ENCODE data around the gene CBFA2T3.

Gene CBFA2T3

GRCh38 chr16:88881675-88882357 is 95.2 kb downstream of the CBFA2T3 start:
- Histone ChIP-seq H3K9me3 (ENCODE audit: control insufficient read depth, insufficient read depth, low read depth, low read length) (no peaks in the 10 kb centered on the region), H3K4me1 (ENCODE audit: control insufficient read depth, insufficient read depth, low read length) (no peaks in the 10 kb centered on the region), H3K27ac (ENCODE audit: extremely low read depth, low read depth, low read length) (no peak overlapping the region), H3K36me3 (ENCODE audit: control insufficient read depth in 2 of 2, insufficient read depth in 1 of 2, low read length in 2 of 2) (no peaks in the 10 kb centered on the region), H3K4me3 (ENCODE audit: low read depth, low read length) (no peak overlapping the region)
- POLR2A ChIA-PET: no interaction called here
- 0 out of 2 replicates have a peak, but pooled peaks have one; percentile 59 for TF ChIP-seq ZNF2 (tag by site-specific recombination; IDR thresholded peaks at IDR 0.05)
- TF ChIP-seq SCRT2 (tag by site-specific recombination; IDR thresholded peaks at IDR 0.05): no peak
- no peak for TF ChIP-seq RBAK (tag by site-specific recombination; IDR thresholded peaks at IDR 0.05)
- TF ChIP-seq ZBTB48 (tag by site-specific recombination; IDR thresholded peaks at IDR 0.05): no peak
- TF ChIP-seq ZNF112 (tag by site-specific recombination; IDR thresholded peaks at IDR 0.05): no peak
- TF ChIP-seq ZNF146 (tag by site-specific recombination; IDR thresholded peaks at IDR 0.05): no peak
- TF ChIP-seq ZNF239 (tag by site-specific recombination; IDR thresholded peaks at IDR 0.05): no peak
- no peak for TF ChIP-seq MEIS1 (CRISPR knock-in tag; IDR thresholded peaks at IDR 0.05; ENCODE audit: borderline replicate concordance)
- CTCF ChIA-PET: no interaction called here

GRCh38 chr16:88881007-88881615 is 95.9 kb downstream of the CBFA2T3 start:
- no peak overlapping the region for H3K4me3 ChIP-seq (ENCODE audit: low read depth, low read length)

More at GRCh38 chr16:88881007-88881615, 95.9 kb downstream of the CBFA2T3 start:
- Histone ChIP-seq H3K36me3 (ENCODE audit: control insufficient read depth in 2 of 2, insufficient read depth in 1 of 2, low read length in 2 of 2) (no peaks in the 10 kb centered on the region), H3K4me1 (ENCODE audit: control insufficient read depth, insufficient read depth, low read length) (no peaks in the 10 kb centered on the region), H3K9me3 (ENCODE audit: control insufficient read depth, insufficient read depth, low read depth, low read length) (no peaks in the 10 kb centered on the region), H3K27ac (ENCODE audit: extremely low read depth, low read depth, low read length) (no peak overlapping the region)
- ChIA-PET CTCF (interaction anchor here (0.9 kb wide), 1 partner anchor 24 kb away, joined by 4 read pairs; the partner anchor contains the start of gene TRAPPC2L), POLR2A (no interaction called here)
- TF ChIP-seq HOXC10 (CRISPR knock-in tag; IDR thresholded peaks at IDR 0.05): no peak
- no peak for TF ChIP-seq GFI1B (tag by site-specific recombination; IDR thresholded peaks at IDR 0.05)
- TF ChIP-seq ZNF221 (tag by site-specific recombination; IDR thresholded peaks at IDR 0.05; ENCODE audit: borderline replicate concordance): no peak
- no peak for TF ChIP-seq ZFP69B (tag by site-specific recombination; IDR thresholded peaks at IDR 0.05)
- no peak for TF ChIP-seq ZNF654 (tag by site-specific recombination; IDR thresholded peaks at IDR 0.05; ENCODE audit: low read depth)
- no peak for TF ChIP-seq RBAK (tag by site-specific recombination; IDR thresholded peaks at IDR 0.05)
- TF ChIP-seq ZFHX2 (tag by site-specific recombination; conservative IDR thresholded peaks at IDR 0.05): no peak
- TF ChIP-seq SALL2 (tag by site-specific recombination; IDR thresholded peaks at IDR 0.05; ENCODE audit: borderline replicate concordance): no peak
- no peak for TF ChIP-seq ZNF184 (tag by site-specific recombination; IDR thresholded peaks at IDR 0.05)
- TF ChIP-seq ZNF26 (tag by site-specific recombination; IDR thresholded peaks at IDR 0.05): no peak
- TF ChIP-seq ZNF449 (tag by site-specific recombination; IDR thresholded peaks at IDR 0.05): no peak
- no peak for TF ChIP-seq ZNF544 (tag by site-specific recombination; IDR thresholded peaks at IDR 0.05)
- no peak for TF ChIP-seq MYNN (tag by site-specific recombination; IDR thresholded peaks at IDR 0.05; ENCODE audit: borderline replicate concordance)

All from HEK293 (cell line).